HG03045 (cell line): ENCODE measurements around the gene PTBP3.
"Not testable (repeated sequence)": the region's sequence is repeated elsewhere in the genome, so short reads cannot be mapped to it uniquely, and the experiment has no call there.

Experiments
- ATAC-seq: cut with Tn5 transposase; IDR thresholded peaks from one replicate; pipeline ENCODE4 v1.9.1; 2021; ENCODE audit warnings: mild to moderate bottlenecking, moderate library complexity; ENCODE audit not compliant: unreplicated experiment

PTBP3 gene

GRCh38 chr9:112218908-112219307 lies 114.5 kb downstream of the PTBP3 start:
- peak; percentile 94 for ATAC-seq

- no peak for ATAC-seq
Observed at GRCh38 chr9:112212926-112213325, 120.5 kb downstream of the PTBP3 start.

- no peak for ATAC-seq
Observed at GRCh38 chr9:112207451-112207850, 126.0 kb downstream of the PTBP3 start.

GRCh38 chr9:112203536-112203935 lies 129.9 kb downstream of the PTBP3 start:
- no peak for ATAC-seq

- no peak for ATAC-seq
Observed at GRCh38 chr9:112200711-112201110, 132.7 kb downstream of the PTBP3 start.

GRCh38 chr9:112198646-112199045 lies 134.8 kb downstream of the PTBP3 start:
- no peak for ATAC-seq

GRCh38 chr9:112194969-112195431 lies 138.4 kb downstream of the PTBP3 start:
- no peak for ATAC-seq

- no peak for ATAC-seq
Observed at GRCh38 chr9:112193572-112194288, 139.7 kb downstream of the PTBP3 start.

GRCh38 chr9:112190320-112190719 lies 143.1 kb downstream of the PTBP3 start:
- ATAC-seq, result not testable (repeated sequence)

- no peak for ATAC-seq
Observed at GRCh38 chr9:112188884-112189283, 144.5 kb downstream of the PTBP3 start.

GRCh38 chr9:112187404-112187803 lies 146.0 kb downstream of the PTBP3 start:
- ATAC-seq, result no peak

GRCh38 chr9:112186695-112187094 lies 146.7 kb downstream of the PTBP3 start:
- no peak for ATAC-seq

GRCh38 chr9:112184946-112185345 lies 148.5 kb downstream of the PTBP3 start:
- no peak for ATAC-seq

- ATAC-seq, result no peak
Observed at GRCh38 chr9:112184221-112184620, 149.2 kb downstream of the PTBP3 start.

GRCh38 chr9:112180387-112180881 lies 153.0 kb downstream of the PTBP3 start:
- no peak for ATAC-seq

GRCh38 chr9:112179816-112180215 lies 153.6 kb downstream of the PTBP3 start:
- ATAC-seq, result no peak

GRCh38 chr9:112176524-112176923 lies 156.9 kb downstream of the PTBP3 start:
- no peak for ATAC-seq

GRCh38 chr9:112175796-112176315 lies 157.6 kb downstream of the PTBP3 start:
- no peak for ATAC-seq

GRCh38 chr9:112174965-112175795 lies 158.2 kb downstream of the PTBP3 start, which contains the start of gene SUSD1:
Gene SUSD1 (minus strand): TSS chr9:112175297. CDS start chr9:112175235, 62 bp downstream.
- ATAC-seq, result peak; percentile 55

- ATAC-seq, result peak; percentile 85
Observed at GRCh38 chr9:112174222-112174964, 159.0 kb downstream of the PTBP3 start.
